Keratinocyte (primary cell): ENCODE measurements around the gene WDR7. TPM values are rescaled to one million over a fixed set of nuclear protein-coding genes. Genes with fewer than 3 reads are reported as not detected.

ENCODE experiments used
- DNase-seq: peaks from one replicate; pipeline ENCODE4 v3.0.0-alpha.2; 2011; ENCODE audit warnings: low read depth, missing footprints, low spot score
- FAIRE-seq: peaks from 2 replicates; lab custom pipeline; 2011; peaks lifted over from hg19 to GRCh38; lab: Jason Lieb, UNC
- H2AFZ ChIP-seq: 2 replicates; pipeline ENCODE4 v1.6.0; 2012; ENCODE audit warnings: low read length, control low read depth, inconsistent platforms; ENCODE audit not compliant: control insufficient read depth
- H3K27ac ChIP-seq: 2 replicates; pipeline ENCODE4 v1.5.1; 2011; ENCODE audit warnings: low read length; ENCODE audit not compliant: control insufficient read depth, insufficient read depth
- H3K27me3 ChIP-seq: 3 replicates; pipeline ENCODE4 v1.6.0; 2011; ENCODE audit warnings: low read length; ENCODE audit not compliant: control insufficient read depth, insufficient read depth; ENCODE audit errors: extremely low read depth
- H3K36me3 ChIP-seq, 2 experiments: 2 replicates in 1 of 2; 3 replicates in 1 of 2; pipeline ENCODE4 v1.5.1; 2011; ENCODE audit warnings: low read length in 2 of 2, mild to moderate bottlenecking in 1 of 2; ENCODE audit not compliant: control insufficient read depth in 2 of 2, insufficient read depth in 2 of 2; ENCODE audit errors: extremely low read depth in 1 of 2
- H3K4me1 ChIP-seq: 3 replicates; pipeline ENCODE4 v1.5.1; 2011; ENCODE audit warnings: low read length; ENCODE audit not compliant: control insufficient read depth, insufficient read depth; ENCODE audit errors: extremely low read depth
- H3K4me2 ChIP-seq: 3 replicates; pipeline ENCODE4 v1.6.0; 2011; ENCODE audit warnings: low read depth, low read length; ENCODE audit not compliant: control insufficient read depth, insufficient read depth; ENCODE audit errors: extremely low read depth
- H3K4me3 ChIP-seq, 3 experiments: fragments of 200-600 bp in 1 of 3; sonication (generic) in 1 of 3; 2 replicates in 2 of 3; 3 replicates in 1 of 3; pipeline ENCODE4 v1.5.1; 2011 to 2016; ENCODE audit warnings: low read length in 3 of 3, mild to moderate bottlenecking in 3 of 3, control low read depth in 2 of 3, inconsistent platforms in 1 of 3, low read depth in 1 of 3, mixed read lengths in 1 of 3, mixed run types in 1 of 3, moderate library complexity in 1 of 3; ENCODE audit not compliant: control insufficient read depth in 2 of 3, insufficient read depth in 2 of 3; ENCODE audit errors: extremely low read depth in 1 of 3
- H3K79me2 ChIP-seq: 2 replicates; pipeline ENCODE4 v1.6.0; 2012; ENCODE audit warnings: low read length; ENCODE audit not compliant: control insufficient read depth, insufficient read depth
- H3K9ac ChIP-seq: 3 replicates; pipeline ENCODE4 v1.6.0; 2011; ENCODE audit warnings: low read length; ENCODE audit not compliant: control insufficient read depth, insufficient read depth; ENCODE audit errors: extremely low read depth
- H3K9me1 ChIP-seq: 3 replicates; pipeline ENCODE4 v1.6.0; 2011; ENCODE audit warnings: low read length; ENCODE audit not compliant: control insufficient read depth, insufficient read depth; ENCODE audit errors: extremely low read depth
- H3K9me3 ChIP-seq: 2 replicates; pipeline ENCODE4 v1.5.1; 2012; ENCODE audit warnings: low read depth, low read length; ENCODE audit not compliant: control insufficient read depth
- H4K20me1 ChIP-seq: 3 replicates; pipeline ENCODE4 v1.6.0; 2011; ENCODE audit warnings: low read length; ENCODE audit not compliant: control insufficient read depth, insufficient read depth; ENCODE audit errors: extremely low read depth
- EZH2 ChIP-seq: IDR thresholded peaks from one replicate; pipeline ENCODE4 v1.6.1; 2012; ENCODE audit warnings: inconsistent platforms, mild to moderate bottlenecking, low read length, moderate library complexity
- dilution Hi-C: fragments of 300-500 bp; cut with MboI; formaldehyde crosslinking; loops from one replicate; pipeline ENCODE4 v1.7.0; 2020; ENCODE audit warnings: low sequenced_read_pairs; ENCODE audit not compliant: extremely low pct_ligation_motif_present
- polyA plus RNA-seq, 5 experiments: library from polyadenylated mRNA; depleted of rRNA in 3 of 5; stranded (reverse) in 3 of 5; stranded (forward) in 1 of 5; unstranded in 1 of 5; fragments of >200 nt; gene quantifications; 1 replicate in 1 of 5; 2 replicates in 3 of 5; 3 replicates in 1 of 5; pipeline versions ENCODE4 v1.2.1 to v1.2.3, GENCODE V29; 2011 to 2012; ENCODE audit warnings: missing spikeins in 2 of 5, low read depth in 1 of 5, low replicate concordance in 1 of 5
- TF ChIP-seq, protein P1 (sequence below), 3 experiments: IDR thresholded peaks in 1 of 3; conservative IDR thresholded peaks in 1 of 3; optimal IDR thresholded peaks in 1 of 3; 2 replicates in 2 of 3; 3 replicates in 1 of 3; pipeline versions ENCODE3 to v1.5.1; 2011; ENCODE audit warnings: low read length in 3 of 3, mild to moderate bottlenecking in 3 of 3, moderate library complexity in 2 of 3, control low read depth in 1 of 3, inconsistent platforms in 1 of 3; ENCODE audit not compliant: insufficient read depth in 2 of 3; ENCODE audit errors: extremely low read depth in 1 of 3

Gene WDR7
- polyA plus RNA-seq, 1 donor (not counting 4 experiments of a cell fraction or from before 2014, with no cell fraction given) = 6.9 TPM

GRCh38 chr18:56927786-56928185 lies 276.6 kb downstream of the WDR7 start:
- no peak overlapping the region for H3K9ac ChIP-seq
- H3K27ac ChIP-seq = no peak overlapping the region
- no peaks in the 10 kb centered on the region for H4K20me1 ChIP-seq
- H3K79me2 ChIP-seq = no peaks in the 10 kb centered on the region
- no peaks in the 10 kb centered on the region for H3K36me3 ChIP-seq
- H3K9me1 ChIP-seq = no peaks in the 10 kb centered on the region
- no peak for FAIRE-seq
- no peaks in the 10 kb centered on the region for H3K27me3 ChIP-seq
- no peak overlapping the region for H2AFZ ChIP-seq
- dilution Hi-C loops = no loop called here
- TF ChIP-seq, protein P1, sequence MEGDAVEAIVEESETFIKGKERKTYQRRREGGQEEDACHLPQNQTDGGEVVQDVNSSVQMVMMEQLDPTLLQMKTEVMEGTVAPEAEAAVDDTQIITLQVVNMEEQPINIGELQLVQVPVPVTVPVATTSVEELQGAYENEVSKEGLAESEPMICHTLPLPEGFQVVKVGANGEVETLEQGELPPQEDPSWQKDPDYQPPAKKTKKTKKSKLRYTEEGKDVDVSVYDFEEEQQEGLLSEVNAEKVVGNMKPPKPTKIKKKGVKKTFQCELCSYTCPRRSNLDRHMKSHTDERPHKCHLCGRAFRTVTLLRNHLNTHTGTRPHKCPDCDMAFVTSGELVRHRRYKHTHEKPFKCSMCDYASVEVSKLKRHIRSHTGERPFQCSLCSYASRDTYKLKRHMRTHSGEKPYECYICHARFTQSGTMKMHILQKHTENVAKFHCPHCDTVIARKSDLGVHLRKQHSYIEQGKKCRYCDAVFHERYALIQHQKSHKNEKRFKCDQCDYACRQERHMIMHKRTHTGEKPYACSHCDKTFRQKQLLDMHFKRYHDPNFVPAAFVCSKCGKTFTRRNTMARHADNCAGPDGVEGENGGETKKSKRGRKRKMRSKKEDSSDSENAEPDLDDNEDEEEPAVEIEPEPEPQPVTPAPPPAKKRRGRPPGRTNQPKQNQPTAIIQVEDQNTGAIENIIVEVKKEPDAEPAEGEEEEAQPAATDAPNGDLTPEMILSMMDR (optimal IDR thresholded peaks at IDR 0.05 in 1 of 3, IDR thresholded peaks at IDR 0.05 in 1 of 3, conservative IDR thresholded peaks at IDR 0.05 in 1 of 3; ENCODE audit: extremely low read depth in 1 of 3, insufficient read depth in 2 of 3, low read length in 3 of 3) = no peak
- TF ChIP-seq EZH2 = no peak
- H3K4me2 ChIP-seq = no peak overlapping the region
- DNase-seq = no peak
- H3K4me3 ChIP-seq = no peak overlapping the region
- H3K4me1 ChIP-seq = no peaks in the 10 kb centered on the region
- no peaks in the 10 kb centered on the region for H3K9me3 ChIP-seq

DNA sequence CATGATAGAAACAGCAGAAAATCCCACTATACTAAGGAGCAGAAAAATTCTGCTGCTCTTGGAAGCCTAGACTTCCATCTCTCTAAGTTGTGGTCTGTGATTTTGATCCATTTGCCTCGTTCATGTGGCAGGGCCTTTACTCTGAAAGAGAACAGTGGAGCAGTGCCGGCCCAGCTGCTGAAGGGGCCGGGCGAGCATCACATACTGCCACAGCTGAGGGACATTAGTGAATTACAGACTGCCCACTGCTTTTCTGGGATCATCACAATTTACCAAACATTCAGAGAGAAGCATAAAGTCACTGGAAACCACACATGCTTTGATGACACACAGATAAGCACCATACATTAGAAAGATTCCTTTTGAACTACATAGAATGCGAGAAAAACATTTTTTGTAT lies 278.7 kb downstream of the WDR7 start:
- Histone ChIP-seq H3K4me2 (no peak overlapping the region), H3K9me1 (no peaks in the 10 kb centered on the region)
- dilution Hi-C loops = no loop called here

More for the DNA sequence above, 278.7 kb downstream of the WDR7 start:
- Histone ChIP-seq H3K27ac (no peak overlapping the region), H3K36me3 (no peaks in the 10 kb centered on the region), H3K4me3 (no peak overlapping the region), H4K20me1 (no peaks in the 10 kb centered on the region), H3K79me2 (no peaks in the 10 kb centered on the region), H2AFZ (no peak overlapping the region), H3K9ac (no peak overlapping the region), H3K27me3 (no peaks in the 10 kb centered on the region), H3K4me1 (no peaks in the 10 kb centered on the region), H3K9me3 (no peaks in the 10 kb centered on the region)
- DNase-seq (no peak), FAIRE-seq (no peak)
- no peak for TF ChIP-seq EZH2
- TF ChIP-seq, protein P1 (optimal IDR thresholded peaks at IDR 0.05 in 1 of 3, IDR thresholded peaks at IDR 0.05 in 1 of 3, conservative IDR thresholded peaks at IDR 0.05 in 1 of 3; ENCODE audit: extremely low read depth in 1 of 3, insufficient read depth in 2 of 3, low read length in 3 of 3) = no peak
